ENCODE data around the gene GRIK4.

The GRIK4 gene

DNA sequence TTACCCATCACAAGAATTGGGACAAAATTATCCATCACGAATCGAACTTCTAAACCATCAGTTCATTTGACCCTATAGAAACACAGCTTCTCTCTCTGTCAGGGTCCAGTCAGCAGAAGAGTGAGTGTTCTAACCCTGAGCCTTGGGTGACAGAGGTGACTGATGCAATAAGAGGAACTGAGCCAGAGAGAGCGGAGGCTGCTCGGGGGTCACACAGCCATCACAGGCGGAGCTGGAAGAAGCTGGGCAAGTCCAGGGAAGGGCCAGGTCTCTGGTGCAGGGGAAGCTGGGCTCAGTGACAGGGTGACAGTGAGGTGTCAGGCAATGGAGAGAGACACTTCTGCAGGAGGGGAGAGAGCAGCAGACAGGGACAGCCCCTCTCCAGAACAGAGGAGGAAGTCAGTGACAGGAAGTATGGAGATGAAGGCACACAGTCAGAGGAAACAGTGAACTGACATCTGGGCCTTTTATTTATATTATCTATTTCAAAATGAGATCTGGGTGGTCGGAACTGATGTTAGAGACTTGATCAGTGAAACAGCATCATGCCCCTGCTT, 328.4 kb downstream of the GRIK4 start:
- DNase-seq (ENCODE audit: low read depth): no peak
- H3K4me3 ChIP-seq (ENCODE audit: low read depth, low read length): no peak overlapping the region
- TF ChIP-seq CTCF (conservative IDR thresholded peaks at IDR 0.05; ENCODE audit: low read depth, low read length): no peak

- DNase-seq (ENCODE audit: low read depth): no peak
- no peak overlapping the region for H3K4me3 ChIP-seq (ENCODE audit: low read depth, low read length)
- no peak for TF ChIP-seq CTCF (conservative IDR thresholded peaks at IDR 0.05; ENCODE audit: low read depth, low read length)
Observed at GRCh38 chr11:120840661-120841060, 329.1 kb downstream of the GRIK4 start.

- H3K4me3 ChIP-seq (ENCODE audit: low read depth, low read length): no peak overlapping the region
- no peak for TF ChIP-seq CTCF (conservative IDR thresholded peaks at IDR 0.05; ENCODE audit: low read depth, low read length)
- no peak for DNase-seq (ENCODE audit: low read depth)
Observed at GRCh38 chr11:120841074-120841473, 329.5 kb downstream of the GRIK4 start.

GRCh38 chr11:120842195-120842594, 330.6 kb downstream of the GRIK4 start:
- no peak for TF ChIP-seq CTCF (conservative IDR thresholded peaks at IDR 0.05; ENCODE audit: low read depth, low read length)
- DNase-seq (ENCODE audit: low read depth): no peak
- H3K4me3 ChIP-seq (ENCODE audit: low read depth, low read length): no peak overlapping the region

- DNase-seq (ENCODE audit: low read depth): no peak
- H3K4me3 ChIP-seq (ENCODE audit: low read depth, low read length): no peak overlapping the region
- TF ChIP-seq CTCF (conservative IDR thresholded peaks at IDR 0.05; ENCODE audit: low read depth, low read length): no peak
Observed at GRCh38 chr11:120853435-120853834, 341.9 kb downstream of the GRIK4 start.

GRCh38 chr11:120854988-120855387, 343.4 kb downstream of the GRIK4 start:
- H3K4me3 ChIP-seq (ENCODE audit: low read depth, low read length): no peak overlapping the region
- DNase-seq (ENCODE audit: low read depth): peak; percentile 8
- TF ChIP-seq CTCF (conservative IDR thresholded peaks at IDR 0.05; ENCODE audit: low read depth, low read length): no peak

- H3K4me3 ChIP-seq (ENCODE audit: low read depth, low read length): no peak overlapping the region
- no peak for TF ChIP-seq CTCF (conservative IDR thresholded peaks at IDR 0.05; ENCODE audit: low read depth, low read length)
- no peak for DNase-seq (ENCODE audit: low read depth)
Observed at GRCh38 chr11:120857508-120857907, 346.0 kb downstream of the GRIK4 start.

Data from choroid plexus epithelial cell (primary cell).